ENCODE measurements around the gene EMSY.

- TF ChIP-seq CTCF (IDR thresholded peaks at IDR 0.05; ENCODE audit: insufficient read depth, low read length, poor library complexity, severe bottlenecking) (no peak), EZH2phosphoT487 (conservative IDR thresholded peaks at IDR 0.05; ENCODE audit: low read length) (no peak)
These were observed 123.8 kb downstream of the EMSY start for GRCh38 chr11:76568621-76569020.

Measured in SU-DHL-6 (cell line).